ENCODE measurements around the gene MFSD12.
A peak's percentile ranks its signal among the peaks of the same experiment; 100 is the strongest.

Gene MFSD12

DNA sequence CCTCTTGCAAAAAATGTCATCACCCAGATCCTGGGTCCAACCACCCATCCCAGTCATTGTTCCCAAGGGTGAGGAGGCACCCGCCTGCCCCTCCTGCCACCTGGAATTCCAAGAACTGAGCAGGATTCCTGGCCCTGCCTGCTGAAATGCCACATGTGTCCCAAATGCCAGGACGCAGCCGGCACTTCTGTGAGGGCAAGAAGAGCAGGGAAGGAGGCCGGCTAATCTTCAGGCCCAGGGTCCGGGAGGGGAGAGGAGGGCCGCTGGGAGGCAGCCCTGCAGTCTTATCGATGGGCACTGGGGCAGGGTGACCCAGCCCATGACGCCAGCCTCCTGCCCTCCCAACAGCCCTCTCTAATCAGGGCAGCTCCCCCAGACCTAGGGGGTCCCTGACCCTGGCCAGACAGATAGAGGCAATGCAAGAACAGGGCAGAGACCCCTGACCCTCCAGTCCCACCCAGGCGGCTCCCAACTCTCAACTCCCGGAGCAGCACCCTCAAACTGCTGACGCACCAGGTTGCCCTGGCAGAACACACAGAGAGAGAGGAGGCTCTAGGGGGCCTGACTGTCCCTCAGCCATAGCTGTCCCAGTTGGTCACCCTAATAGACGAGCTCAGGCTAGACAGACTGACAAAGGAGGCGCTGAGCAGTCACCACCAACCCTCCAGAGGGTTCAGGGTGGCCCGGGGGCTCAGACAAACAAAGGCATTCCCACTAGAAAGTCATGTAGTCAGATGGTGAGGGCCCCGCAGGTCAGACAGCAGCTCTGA lies 1.5 kb downstream of the MFSD12 start:
- no peak for DNase-seq

DNA sequence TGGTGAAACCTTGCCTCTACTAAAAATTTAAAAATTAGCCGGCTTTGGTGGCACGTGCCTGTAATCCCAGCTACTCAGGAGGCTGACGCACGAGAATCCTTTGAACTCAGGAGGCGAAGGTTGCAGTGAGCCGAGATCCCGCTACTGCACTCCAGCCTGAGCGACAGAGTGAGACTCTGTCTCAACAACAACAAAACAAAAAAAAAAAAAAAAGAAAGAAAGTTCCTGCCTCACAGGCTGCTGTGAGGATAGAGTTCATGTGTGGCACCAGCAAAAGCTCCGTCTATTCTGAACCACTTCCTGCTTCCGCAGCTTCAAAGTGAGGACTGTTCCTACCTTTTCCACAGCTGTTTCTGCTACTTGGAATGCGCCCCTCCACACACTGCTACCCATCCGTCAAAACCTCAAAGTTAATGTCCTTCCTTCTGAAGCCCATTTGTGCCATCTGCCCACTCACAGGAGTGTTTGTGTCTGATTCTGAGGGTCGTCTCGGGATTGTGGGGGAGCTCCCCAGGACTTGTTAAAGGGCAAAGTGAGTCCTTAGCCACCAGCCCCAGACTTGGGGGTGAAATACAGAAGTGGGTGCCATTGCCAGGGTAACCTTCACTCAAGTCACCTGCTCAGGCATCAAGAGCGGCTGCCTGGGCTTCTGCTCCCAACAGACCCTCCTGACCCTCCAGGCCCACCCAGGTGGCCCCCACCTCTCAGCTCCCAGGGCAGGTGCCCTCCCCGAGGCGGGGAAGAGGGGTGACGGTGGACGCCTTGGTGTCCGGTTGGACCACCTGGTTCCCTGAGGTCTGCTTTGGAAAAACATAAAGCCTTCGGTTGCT lies 2.9 kb downstream of the MFSD12 start:
- no peak for DNase-seq

DNA sequence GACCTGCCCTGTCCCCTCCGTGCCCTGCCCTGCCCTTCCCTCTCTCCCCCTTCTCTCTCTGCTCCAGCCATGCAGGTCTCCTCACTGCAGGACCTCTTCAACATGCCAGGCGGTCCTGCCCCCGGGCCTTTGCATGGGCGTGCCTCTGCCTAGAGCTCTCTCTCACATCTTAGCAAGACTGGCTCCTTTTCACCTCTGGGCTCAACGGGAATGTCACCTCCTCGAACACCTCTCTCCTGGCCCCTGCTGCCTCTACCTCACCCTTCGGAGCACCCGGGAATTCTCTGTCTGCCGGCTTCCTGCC lies 5.6 kb downstream of the MFSD12 start:
- no peak for DNase-seq

DNA sequence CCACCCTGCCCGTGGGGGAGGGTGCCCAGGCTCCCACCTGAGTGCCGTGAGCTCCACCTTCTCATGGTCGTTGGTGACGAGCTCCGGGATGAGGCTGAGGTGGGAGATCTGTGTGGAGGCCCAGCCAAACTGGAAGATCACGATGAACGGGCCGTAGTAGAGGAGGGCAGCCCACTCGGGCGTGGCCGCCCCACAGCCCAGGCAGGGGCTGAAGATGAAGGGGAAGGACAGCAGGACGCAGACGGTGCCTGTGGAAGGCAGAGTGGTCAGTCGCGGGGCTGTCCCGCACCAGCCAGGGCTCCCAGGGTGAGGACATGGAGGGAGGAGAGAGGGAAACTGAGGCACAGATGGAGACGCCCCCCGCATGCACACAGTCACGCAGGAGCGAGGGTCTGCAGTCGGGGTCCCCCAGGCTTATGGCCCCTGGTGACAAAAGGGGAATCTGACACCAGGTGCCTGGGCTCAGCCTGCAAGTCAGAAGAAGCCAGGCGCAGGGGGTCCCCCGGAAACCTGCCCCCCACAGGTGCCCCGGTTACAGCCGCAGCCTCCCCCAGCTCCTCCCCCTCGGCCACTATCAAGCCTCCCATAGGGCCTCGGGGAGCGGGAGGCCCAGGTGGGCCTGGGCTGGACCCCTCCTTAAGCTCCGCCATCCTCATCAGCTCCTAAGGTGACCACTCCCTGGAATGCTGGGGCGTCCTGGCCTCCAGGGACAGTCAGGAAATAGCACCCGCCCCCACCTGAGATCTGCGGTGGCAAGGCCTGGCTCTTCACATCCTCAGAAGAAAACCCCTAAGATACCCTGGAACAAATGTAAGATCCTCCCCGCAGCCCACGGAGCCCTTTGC lies 6.2 kb downstream of the MFSD12 start:
- DNase-seq: no peak

DNA sequence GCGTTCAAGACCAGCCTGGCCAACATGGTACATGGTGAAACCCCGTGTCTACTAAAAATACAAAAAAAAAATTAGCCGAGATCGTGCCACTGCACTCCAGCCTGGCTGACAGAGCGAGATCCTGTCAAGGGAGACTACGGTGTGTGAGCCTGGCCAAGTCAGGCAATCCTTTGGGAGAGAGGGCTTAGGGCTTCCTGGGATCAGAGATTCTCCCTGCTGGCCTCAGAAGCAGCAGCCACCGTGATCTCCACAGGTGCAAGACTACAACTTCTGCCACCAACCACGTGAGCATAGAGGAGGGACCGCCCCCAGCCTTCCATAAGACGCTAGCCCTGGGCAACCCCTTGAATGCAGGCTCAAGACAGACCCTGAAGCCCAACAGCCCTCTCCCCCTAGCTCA lies 7.6 kb downstream of the MFSD12 start:
- no peak for DNase-seq

DNA sequence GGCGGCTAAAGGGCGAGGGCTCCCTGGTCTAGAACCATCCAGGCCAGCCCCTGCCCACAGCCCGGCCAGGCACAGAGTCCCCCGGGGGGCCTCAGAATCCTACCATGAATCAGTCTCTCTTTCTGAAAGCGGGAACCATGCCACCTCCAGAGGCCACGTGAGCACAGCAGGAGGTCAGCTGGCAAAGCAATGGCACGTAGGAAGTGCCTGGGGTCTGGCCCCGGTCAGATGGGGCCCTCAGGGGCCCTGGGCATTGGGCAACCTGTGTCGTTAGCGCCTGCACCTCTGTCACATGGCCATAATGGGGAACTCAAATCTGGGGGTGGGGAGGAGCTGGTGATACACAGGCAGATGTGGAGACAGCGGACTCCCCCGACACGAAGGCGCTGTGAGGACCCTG lies 8.8 kb downstream of the MFSD12 start:
- no peak for DNase-seq

DNA sequence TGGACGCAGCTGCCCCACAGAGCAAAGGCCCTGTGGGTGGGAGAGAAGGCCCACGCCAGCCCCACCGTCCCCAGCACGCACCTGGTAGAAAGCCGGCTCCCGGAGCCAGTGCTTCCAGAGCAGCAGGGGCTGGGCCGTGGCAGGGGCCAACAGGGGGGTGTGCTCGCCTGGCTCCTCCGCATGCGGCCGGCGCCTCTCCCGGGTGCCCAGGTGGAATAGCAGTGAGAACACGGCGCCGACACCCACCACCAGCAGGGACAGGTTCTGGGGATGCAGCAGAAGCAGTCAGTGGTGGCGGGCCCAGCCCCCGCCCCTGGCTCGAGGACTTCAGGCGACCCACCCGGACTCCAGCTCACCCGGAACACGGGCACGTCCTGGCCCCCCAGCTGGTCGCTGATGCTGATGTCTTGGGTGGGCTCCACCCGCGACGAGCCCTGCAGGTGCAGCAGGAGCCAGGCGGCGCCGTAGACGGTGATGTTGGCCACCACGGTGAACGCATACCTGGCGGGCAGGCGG lies 9.6 kb downstream of the MFSD12 start:
- no peak for DNase-seq

DNA sequence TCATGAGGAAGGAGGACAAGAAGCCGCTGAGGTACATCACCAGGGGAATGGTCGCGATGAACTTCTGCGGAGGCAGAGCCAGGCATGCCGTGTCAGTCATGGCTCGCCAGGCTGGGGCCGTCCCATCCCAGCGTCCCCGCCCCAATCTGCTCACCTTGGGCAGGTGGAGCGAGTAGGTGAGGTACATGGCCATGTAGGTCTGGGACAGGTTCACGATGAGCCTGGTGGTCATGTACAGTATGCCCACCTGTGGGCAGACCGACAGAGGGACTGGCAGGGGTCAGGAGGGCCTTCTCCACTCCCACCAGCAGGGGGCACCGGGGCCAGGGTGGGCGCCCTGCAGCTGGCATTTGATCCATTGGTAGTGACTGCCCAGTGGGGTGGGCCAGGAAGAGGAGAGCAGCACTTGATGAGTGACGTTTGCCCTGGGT lies 10.1 kb downstream of the MFSD12 start:
- no peak for DNase-seq

DNA sequence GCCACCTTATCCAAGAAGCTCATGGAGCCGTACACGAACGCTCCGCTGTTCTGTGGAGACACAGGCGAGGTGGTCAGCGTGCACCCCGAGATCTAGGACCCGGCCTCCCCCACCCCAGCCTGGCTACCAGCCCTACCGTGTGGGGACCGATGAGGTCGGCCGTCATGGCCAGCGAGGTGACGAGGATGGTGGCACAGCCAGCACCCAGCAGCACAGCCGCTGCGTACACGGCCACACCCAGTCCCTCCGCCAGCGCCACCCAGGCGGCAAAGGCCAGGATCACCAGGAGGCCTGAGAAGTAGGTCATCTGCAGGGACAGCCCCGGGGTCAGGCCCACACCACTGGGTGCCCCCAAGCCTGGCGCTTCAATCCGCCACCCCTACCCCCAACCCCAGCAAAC lies 11.3 kb downstream of the MFSD12 start:
- DNase-seq: no peak

DNA sequence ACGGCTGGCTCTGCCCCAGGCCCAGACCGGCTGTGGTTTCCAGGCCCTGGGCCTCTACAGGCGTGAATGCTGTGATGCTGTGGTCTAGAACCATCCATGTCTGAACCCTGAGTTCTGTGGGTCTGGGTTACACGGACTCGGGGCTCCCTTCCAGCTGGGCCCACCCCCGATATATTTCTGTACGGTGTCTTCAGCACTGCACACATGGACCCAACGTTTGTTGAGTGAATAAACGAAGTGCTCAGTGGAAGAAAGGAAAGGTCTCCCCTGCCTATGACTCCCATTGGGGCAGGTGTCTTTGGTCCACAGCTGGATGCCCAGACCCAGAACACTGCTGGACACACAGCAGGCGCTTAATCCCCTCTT lies 11.7 kb downstream of the MFSD12 start:
- no peak for DNase-seq

DNA sequence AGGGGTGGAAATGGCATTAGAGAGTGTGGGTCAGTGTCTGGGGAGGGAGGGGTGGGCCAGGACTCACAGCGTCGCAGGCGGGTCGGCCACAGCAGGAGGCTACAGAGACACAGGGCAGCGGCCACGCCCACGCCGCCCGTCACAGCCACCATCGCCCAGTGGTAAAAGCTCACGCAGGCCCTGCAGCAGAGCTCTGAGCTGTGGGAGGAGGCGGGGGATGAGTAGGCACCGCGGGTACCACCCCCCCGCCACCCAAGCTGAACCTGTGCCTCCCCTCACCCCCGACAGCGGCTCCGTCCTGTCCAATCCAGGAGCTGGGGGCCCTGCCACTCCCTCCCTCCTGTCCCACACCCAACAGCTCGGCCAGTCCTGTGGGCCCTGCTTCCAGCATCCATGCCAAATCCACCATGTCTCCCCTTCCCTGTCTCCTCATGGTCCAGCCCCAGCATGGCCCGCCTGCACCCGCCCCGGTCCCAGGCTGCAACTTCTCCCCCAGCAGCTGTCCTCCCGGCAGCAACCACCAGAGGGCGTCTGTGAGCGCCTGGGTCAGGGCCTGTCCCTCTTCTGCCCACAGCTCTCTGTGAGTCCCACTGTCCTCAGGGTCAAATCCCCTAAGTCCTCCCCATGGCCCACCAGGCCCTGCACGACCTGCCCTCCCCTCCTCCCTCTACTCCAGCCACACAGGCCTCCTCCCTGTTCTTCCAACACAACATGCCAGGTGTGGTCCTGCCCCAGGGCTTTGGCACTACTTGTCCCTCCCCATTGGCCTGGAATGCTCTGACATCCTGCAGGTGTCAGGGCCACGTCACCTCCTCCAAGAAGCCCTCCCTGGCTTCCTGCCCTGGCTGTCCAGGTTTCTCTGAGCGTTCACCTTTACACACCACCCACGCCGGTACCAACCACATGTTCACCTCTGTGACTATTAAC lies 12.4 kb downstream of the MFSD12 start:
- peak; percentile 42 to 65 (median 43) for DNase-seq

DNA sequence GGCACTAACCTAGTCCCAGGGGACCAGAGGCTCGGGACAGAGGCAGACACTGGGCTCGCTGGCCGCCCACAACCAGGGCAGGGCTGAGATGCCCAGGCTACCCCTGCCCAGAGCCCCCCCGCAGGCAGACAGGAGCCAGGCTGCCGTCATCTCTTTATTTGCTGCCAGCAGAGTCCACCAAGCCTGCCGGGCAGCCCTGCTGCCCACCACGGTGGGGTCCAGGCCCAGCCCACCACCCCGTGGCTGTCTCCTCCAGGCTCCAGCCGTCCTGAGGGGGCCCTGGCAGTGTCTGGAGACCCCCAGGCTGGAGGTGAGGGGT lies 13.4 kb downstream of the MFSD12 start:
- no peak for DNase-seq

DNA sequence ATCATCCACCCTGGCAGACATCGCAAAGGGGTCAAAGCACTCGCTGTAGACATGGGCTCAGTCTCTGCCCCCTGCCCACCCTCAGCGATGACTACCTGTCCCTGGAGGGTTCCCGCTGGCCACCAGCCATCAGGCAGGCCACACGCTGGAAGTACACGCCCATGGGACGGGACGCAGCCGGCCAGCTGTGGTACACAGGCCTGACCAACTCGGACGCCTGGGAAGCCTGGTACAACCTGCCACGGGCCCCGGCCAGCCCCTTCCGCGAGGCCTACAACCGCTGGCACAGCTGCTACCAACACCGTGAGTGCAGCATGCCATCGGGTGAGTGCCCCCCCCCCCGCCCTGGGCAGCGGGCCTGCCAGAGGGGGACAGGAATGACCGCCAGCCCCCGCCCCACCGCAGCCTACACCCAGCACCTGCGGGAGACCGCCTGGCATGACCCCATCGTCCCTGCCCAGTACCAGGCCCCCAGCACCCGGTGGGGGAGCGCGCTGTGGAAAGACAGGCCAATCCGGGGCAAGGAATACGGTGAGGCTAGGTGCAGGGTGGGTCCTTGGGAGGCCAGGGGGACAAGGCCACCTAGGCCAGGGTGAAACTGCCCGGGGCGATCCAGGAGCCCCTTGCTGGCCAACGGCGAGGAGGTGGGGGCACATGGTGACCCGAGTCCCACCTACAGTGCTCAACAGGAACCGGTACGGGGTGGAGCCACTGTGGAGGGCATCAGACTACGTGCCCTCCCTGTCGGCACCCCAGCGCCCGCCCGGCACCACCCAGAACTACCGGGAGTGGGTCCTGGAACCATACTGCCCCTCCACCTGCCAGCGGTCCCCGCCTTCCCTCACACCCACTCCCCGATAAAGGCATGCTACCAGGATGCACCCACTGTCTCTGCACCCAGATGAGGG lies 14.0 kb downstream of the MFSD12 start:
- no peak for DNase-seq

DNA sequence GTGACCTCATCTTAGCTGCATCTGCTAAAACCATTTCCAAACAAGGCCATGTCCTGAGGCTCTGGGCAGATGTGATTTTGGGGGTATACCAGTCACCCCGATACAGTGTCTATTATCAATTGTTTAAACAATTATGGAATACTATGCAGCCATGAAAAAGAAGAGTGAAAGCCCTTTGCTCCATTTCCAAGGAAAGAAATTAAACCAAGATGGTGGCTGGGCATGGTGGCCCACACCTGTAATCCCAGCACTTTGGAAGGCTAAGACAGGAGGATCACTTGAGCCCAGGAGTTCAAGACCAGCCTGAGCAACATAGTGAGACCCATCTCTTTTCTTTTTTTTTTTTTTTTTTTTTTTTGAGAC lies 17.6 kb downstream of the MFSD12 start:
- DNase-seq: no peak

DNA sequence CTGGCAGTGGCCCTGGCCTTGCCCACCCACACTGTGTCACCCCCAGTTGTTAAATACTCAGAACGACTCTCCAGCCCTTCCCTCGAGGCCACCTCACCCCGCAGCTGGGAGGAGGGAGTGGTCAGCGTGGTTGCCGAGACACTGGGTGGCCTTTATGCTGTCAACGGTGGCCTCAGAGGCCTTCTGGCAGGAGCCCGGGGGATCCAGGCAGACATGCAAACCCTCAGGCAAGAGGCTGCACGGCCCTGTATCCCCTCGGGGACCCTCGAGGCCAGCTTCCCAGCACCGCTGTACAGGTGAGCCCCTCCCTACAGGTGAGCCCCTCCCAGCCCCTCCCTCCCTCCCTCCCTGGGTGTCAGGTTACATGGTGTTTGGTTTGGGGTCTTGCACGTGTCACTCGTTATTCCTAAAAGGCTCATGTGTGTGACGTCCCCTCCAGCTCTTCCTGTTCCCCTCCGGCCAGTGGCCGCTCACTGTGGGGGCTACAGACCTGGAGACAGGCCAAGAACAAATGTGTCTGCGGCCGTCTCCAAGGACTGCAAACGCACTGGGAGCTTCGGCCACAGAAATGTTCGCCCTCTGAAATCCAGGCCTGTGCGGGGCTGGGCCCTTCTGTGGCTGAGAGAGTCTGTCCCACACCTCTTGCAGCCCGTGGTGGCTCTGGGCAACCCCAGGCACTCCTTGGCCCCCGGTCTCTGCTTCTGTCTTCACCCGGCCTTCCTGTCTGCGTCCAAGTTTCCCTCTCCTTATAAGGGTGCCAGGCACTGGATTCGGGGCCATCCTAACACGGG lies 18.2 kb downstream of the MFSD12 start, which contains the start of gene TEKTIP1:
Gene TEKTIP1 (plus strand): TSS at position 210 of the 791 bp plus-strand sequence. CDS start 4 bp downstream, at position 214.
- peak in 1 of 3 experiments; percentile 31 for DNase-seq

DNA sequence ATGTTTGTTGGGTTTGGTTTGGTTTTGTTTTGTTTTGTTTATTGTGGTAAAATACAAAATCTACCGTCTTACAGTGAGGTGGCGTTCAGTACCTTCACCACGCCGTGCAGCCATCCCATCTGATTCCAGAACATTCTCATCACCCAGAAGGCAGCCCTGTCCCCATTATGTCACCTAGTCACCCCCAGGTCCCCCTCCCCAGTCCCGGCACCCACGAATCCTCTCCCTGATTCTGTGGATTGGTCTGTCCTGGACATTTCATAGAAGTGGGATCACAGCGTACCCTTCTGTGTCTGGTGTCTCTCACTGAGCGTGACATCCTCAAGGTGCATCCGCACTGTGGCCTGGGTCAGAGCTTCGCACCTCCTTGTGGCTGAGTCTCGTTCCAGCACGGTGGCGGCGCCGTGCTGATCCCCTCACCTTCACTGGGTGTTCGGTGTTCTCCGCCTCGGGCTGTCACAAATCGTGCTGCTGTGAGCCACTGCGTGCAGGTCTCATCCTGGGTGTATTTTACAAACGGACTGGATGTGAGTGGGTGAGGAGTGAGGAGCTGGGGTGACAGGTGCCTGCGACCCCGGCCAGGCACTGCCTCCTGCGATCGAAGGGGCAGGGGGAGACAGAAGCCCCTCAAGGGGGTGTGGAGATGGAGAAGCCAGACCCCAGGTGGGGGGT lies 19.0 kb downstream of the MFSD12 start:
- no peak for DNase-seq

DNA sequence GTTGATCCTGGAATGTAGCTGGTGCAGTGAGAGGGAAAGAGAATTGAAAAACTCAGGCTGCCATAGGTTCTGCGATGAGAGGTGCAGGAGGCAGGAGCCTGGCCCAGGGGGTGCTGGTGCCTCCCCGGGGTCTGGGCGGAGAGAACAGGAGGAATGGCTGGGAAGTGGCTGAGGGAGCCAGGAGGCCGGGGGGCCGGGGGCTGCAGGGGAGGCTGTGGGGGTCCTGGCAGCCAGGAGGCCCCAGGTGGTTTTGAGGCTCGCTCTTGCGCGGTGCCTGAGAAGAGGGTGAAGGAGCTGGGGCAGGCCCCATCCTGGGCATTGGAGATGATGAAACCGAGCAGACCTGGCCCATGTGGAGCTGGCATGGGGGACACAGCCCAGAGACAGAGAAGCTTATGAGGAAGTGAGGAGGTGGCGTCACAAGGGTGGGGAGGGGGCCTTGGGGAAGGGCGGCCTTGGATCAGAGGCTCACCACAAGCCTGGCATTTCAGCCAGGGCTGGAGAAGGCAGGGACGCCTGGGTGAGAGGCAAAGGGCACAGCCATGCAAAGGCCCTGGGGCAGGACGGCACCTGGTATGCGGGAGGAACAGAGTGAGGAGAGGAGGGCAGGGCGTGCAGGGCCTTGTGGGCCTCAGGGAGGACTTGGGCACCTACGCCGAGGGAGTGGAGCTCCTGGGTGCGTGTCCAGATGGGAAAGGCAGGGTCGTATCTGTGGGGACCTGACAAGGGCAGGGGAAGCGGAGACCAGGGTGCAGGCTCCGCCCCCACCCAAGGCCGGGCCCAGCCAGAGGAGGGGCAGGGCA lies 19.7 kb downstream of the MFSD12 start:
- DNase-seq: no peak

DNA sequence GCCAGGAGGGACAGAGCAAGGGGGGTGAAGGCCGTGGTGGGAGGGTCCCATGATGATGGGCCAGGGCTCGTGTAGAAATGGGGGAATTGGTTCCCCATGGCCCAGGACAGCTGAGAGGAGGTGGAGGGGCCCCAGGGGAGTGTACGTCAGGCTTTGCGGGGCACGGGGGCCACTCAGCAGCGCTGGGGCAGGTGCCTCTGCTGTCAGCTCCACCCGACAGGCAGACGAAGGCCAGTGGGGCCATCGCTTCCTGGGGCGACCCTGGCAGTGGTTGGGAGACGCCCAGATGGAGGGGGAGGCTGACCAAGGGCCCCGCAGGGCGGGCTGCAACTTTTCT lies 20.3 kb downstream of the MFSD12 start:
- no peak for DNase-seq

Measured in NCI-H1417 (cell line).